HL-60 (cell line): ENCODE measurements around the gene NSMF.

ENCODE experiments used
- DNase-seq, 2 experiments: peaks; one replicate each; pipeline ENCODE4 v3.0.0-alpha.2; 2010 to 2020; ENCODE audit warnings: low read depth in 1 of 2, low spot score in 1 of 2
- H3K27ac ChIP-seq: fragments of 250-450 bp; sonication (Bioruptor Pico); replicated peaks from 2 replicates; pipeline ENCODE4 v1.5.1; 2020; ENCODE audit warnings: mild to moderate bottlenecking, moderate library complexity
- H3K27me3 ChIP-seq: fragments of 250-450 bp; sonication (Bioruptor Pico); 2 replicates; pipeline ENCODE4 v1.5.1; 2021; ENCODE audit warnings: mild to moderate bottlenecking, moderate library complexity; ENCODE audit not compliant: insufficient read depth, poor library complexity, severe bottlenecking
- H3K4me3 ChIP-seq: replicated peaks from 2 replicates; pipeline ENCODE4 v1.5.1; 2011; ENCODE audit warnings: mild to moderate bottlenecking, control low read depth, low read length; ENCODE audit not compliant: insufficient read depth
- GABPA ChIP-seq: IDR thresholded peaks from 2 replicates; pipeline ENCODE4 v1.6.1; 2012; ENCODE audit warnings: low read depth
- POLR2AphosphoS5 ChIP-seq: IDR thresholded peaks from 2 replicates; pipeline ENCODE4 v1.6.1; 2012; ENCODE audit warnings: low read depth
- SPI1 ChIP-seq: IDR thresholded peaks from 2 replicates; pipeline ENCODE4 v1.6.1; 2012; ENCODE audit warnings: low read depth, mild to moderate bottlenecking, borderline replicate concordance
- TF ChIP-seq, protein P1 (sequence below): IDR thresholded peaks from one replicate; pipeline ENCODE4 v1.5.1; 2011; ENCODE audit warnings: low read length, control low read depth, inconsistent platforms; ENCODE audit not compliant: insufficient read depth
- TF ChIP-seq, protein P2 (sequence below): IDR thresholded peaks from 2 replicates; pipeline ENCODE4 v1.6.1; 2012; ENCODE audit warnings: low read depth; ENCODE audit not compliant: insufficient replicate concordance

Gene NSMF

DNA sequence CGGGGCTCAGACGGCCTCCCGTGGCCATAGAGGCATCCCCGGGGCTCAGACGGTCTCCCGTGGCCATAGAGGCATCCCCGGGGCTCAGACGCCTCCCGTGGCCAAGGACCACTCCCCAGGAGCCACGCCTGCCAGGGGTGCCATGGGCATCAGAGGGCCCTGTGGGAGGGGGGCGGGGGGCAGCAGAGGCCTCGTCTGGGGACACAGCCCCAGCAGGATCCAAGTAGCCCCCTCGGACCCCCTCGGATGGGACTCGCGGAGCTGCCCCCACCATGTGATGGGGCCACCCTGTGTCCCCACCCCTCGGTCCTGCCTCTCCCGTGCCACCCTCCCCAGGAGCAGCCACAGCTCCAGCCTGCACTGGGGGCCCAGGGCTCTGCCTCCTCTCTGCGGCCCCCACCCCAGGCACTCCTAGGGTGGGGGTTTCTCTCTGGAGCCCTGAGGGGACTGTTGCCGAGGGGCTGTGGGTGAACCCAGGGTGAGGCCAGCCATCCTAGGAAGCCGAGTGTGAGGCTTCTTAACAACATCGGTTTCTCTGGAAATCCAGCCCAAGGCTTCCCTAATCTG is 20.5 kb downstream of the NSMF start:
- TF ChIP-seq, protein P1, sequence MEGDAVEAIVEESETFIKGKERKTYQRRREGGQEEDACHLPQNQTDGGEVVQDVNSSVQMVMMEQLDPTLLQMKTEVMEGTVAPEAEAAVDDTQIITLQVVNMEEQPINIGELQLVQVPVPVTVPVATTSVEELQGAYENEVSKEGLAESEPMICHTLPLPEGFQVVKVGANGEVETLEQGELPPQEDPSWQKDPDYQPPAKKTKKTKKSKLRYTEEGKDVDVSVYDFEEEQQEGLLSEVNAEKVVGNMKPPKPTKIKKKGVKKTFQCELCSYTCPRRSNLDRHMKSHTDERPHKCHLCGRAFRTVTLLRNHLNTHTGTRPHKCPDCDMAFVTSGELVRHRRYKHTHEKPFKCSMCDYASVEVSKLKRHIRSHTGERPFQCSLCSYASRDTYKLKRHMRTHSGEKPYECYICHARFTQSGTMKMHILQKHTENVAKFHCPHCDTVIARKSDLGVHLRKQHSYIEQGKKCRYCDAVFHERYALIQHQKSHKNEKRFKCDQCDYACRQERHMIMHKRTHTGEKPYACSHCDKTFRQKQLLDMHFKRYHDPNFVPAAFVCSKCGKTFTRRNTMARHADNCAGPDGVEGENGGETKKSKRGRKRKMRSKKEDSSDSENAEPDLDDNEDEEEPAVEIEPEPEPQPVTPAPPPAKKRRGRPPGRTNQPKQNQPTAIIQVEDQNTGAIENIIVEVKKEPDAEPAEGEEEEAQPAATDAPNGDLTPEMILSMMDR = no peak
- TF ChIP-seq, protein P2, sequence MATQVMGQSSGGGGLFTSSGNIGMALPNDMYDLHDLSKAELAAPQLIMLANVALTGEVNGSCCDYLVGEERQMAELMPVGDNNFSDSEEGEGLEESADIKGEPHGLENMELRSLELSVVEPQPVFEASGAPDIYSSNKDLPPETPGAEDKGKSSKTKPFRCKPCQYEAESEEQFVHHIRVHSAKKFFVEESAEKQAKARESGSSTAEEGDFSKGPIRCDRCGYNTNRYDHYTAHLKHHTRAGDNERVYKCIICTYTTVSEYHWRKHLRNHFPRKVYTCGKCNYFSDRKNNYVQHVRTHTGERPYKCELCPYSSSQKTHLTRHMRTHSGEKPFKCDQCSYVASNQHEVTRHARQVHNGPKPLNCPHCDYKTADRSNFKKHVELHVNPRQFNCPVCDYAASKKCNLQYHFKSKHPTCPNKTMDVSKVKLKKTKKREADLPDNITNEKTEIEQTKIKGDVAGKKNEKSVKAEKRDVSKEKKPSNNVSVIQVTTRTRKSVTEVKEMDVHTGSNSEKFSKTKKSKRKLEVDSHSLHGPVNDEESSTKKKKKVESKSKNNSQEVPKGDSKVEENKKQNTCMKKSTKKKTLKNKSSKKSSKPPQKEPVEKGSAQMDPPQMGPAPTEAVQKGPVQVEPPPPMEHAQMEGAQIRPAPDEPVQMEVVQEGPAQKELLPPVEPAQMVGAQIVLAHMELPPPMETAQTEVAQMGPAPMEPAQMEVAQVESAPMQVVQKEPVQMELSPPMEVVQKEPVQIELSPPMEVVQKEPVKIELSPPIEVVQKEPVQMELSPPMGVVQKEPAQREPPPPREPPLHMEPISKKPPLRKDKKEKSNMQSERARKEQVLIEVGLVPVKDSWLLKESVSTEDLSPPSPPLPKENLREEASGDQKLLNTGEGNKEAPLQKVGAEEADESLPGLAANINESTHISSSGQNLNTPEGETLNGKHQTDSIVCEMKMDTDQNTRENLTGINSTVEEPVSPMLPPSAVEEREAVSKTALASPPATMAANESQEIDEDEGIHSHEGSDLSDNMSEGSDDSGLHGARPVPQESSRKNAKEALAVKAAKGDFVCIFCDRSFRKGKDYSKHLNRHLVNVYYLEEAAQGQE = no peak
- TF ChIP-seq GABPA (no peak), SPI1 (no peak), POLR2AphosphoS5 (no peak)
- no peak for DNase-seq
- Histone ChIP-seq H3K27me3 (no peaks in the 10 kb centered on the region), H3K4me3 (no peak overlapping the region), H3K27ac (no peak overlapping the region)

DNA sequence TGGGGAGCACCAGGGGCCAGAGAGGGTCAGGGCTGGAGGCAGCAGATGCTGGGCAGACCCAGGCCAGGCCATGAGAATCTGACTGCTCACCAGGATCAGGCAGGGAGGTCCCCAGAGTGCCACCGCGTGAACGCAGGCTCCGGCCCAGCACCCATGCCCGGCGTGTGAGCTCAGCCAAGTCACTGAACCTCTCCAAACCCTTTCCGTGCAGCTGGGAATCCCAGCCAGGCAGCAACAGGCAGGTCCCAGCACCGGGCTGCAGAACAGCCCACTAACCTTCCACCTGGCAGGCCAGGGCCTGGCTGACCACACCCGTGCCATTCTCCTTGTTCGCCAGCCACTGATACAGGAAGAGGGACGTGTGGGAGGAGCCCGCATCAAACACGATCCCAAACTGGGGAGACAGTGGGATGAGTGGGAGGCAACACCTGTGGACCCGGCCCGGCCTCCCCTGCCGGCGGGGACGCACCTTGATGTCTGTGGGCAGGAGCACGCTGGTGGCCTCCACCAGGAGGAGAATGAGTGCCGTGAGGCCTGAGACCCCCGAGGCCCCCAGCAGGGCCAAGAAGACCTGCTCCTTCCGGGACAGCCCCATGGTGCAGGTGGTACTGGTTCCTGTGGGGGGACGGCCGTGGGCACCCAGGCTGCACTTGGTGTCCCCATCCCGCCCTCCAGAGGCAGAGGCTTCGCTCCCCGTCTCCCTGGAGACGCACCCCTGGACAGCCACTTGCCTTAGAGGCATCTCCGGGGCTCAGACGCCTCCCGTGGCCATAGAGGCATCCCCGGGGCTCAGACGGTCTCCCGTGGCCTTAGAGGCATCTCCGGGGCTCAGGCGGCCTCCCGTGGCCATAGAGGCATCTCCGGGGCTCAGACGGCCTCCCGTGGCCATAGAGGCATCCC is 21.2 kb downstream of the NSMF start:
- H3K27ac ChIP-seq = no peak overlapping the region
- TF ChIP-seq GABPA = no peak
- TF ChIP-seq POLR2AphosphoS5 = no peak
- TF ChIP-seq, protein P1 = no peak
- no peak for TF ChIP-seq SPI1
- TF ChIP-seq, protein P2 = no peak

DNA sequence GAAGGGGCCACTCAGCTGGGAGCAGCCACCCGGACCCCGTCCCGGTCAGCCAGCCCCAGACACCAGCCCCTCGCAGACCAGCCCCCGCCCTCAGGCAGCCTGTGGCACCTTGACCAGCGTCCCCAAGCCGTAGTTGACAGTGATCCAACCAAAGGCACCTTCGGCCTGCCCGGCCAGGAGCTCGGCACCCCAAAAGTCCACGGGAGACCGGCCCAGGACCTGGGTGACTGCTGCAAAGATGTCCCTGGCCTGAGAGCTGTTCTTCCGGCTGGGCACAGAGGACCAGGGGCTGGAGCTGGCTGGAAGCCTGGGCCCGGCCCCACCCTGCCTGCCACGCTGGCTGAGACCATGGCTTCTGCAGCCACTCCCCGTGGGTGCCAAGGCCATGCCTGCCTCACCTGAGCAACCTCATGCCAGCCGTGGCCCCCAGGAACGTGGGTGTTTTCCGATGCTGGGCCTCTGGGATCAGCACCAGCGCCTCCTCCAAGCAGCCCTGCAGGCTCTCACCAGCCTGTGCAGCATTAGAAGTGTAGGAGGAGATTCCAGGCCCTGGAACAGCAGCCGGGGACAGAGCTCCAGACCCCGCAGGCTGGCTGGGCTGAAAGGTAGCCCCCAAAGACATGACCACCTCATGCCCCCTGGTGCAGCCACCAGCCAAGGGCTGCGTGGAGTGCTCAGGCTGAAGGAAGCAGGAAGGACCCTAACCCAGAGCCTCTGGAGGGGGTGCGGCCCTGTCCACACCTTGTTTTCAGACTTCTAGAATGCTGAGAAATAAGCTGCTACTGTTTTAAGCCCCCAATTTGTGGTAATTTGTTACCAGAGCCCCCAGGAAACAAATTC is 22.2 kb downstream of the NSMF start:
- Histone ChIP-seq H3K27ac (no peak overlapping the region), H3K27me3 (no peaks in the 10 kb centered on the region), H3K4me3 (no peak overlapping the region)
- no peak for DNase-seq
- no peak for TF ChIP-seq SPI1
- TF ChIP-seq, protein P2 = no peak
- TF ChIP-seq, protein P1 = no peak
- no peak for TF ChIP-seq GABPA
- TF ChIP-seq POLR2AphosphoS5 = no peak

More for the DNA sequence above, 21.2 kb downstream of the NSMF start:
- Histone ChIP-seq H3K4me3 (no peak overlapping the region), H3K27me3 (no peaks in the 10 kb centered on the region)
- no peak for DNase-seq
